HepG2 (cell line): ENCODE results near the gene MMP28. TPM values are rescaled to one million over a fixed set of nuclear protein-coding genes. Genes with fewer than 3 reads are reported as not detected.
A peak's percentile ranks its signal among the peaks of the same experiment; 100 is the strongest.

ENCODE experiments used
- ATF2 ChIP-seq: sonication (generic); formaldehyde crosslinking; IDR thresholded peaks from 2 replicates; pipeline ENCODE4 v1.4.0; 2020; ENCODE audit warnings: missing genetic modification reagents
- ATF3 ChIP-seq: sonication (generic); formaldehyde crosslinking; IDR thresholded peaks from 2 replicates; pipeline ENCODE4 v1.4.0; 2020; ENCODE audit warnings: missing genetic modification reagents
- CBFB ChIP-seq: sonication (generic); formaldehyde crosslinking; IDR thresholded peaks from 2 replicates; pipeline ENCODE4 v1.4.0; 2020; ENCODE audit warnings: missing genetic modification reagents
- CREB1 ChIP-seq, 2 experiments: fragments of 450-650 bp in 1 of 2; IDR thresholded peaks; 2 replicates each; pipeline ENCODE4 v1.6.1; 2016 to 2017; ENCODE audit warnings: control low read depth in 1 of 2, mild to moderate bottlenecking in 1 of 2, missing compliant biosample characterization in 1 of 2, missing genetic modification characterization in 1 of 2
- HDAC1 ChIP-seq: sonication (generic); formaldehyde crosslinking; IDR thresholded peaks from 2 replicates; pipeline ENCODE4 v1.5.1; 2020; ENCODE audit warnings: mild to moderate bottlenecking, missing genetic modification reagents
- MLLT10 ChIP-seq: sonication (generic); formaldehyde crosslinking; IDR thresholded peaks from 2 replicates; pipeline ENCODE4 v1.4.0; 2020; ENCODE audit warnings: missing genetic modification reagents
- MLXIP ChIP-seq: sonication (generic); formaldehyde crosslinking; IDR thresholded peaks from 2 replicates; pipeline ENCODE4 v1.9.0; 2021; ENCODE audit warnings: missing genetic modification reagents, borderline replicate concordance
- RFXAP ChIP-seq: sonication (generic); formaldehyde crosslinking; IDR thresholded peaks from 2 replicates; pipeline ENCODE4 v1.4.0; 2020; ENCODE audit warnings: missing genetic modification reagents, borderline replicate concordance
- SATB2 ChIP-seq: sonication (generic); formaldehyde crosslinking; IDR thresholded peaks from 2 replicates; pipeline ENCODE4 v1.5.0; 2020; ENCODE audit warnings: missing genetic modification reagents
- THAP8 ChIP-seq: sonication (generic); formaldehyde crosslinking; IDR thresholded peaks from 2 replicates; pipeline ENCODE4 v1.5.1; 2020; ENCODE audit warnings: missing genetic modification reagents, mild to moderate bottlenecking, borderline replicate concordance
- TRIM22 ChIP-seq: fragments of 450-650 bp; IDR thresholded peaks from 2 replicates; pipeline ENCODE4 v1.6.1; 2017
- ZHX2 ChIP-seq, 2 experiments: sonication (generic) in 1 of 2; formaldehyde crosslinking in 1 of 2; IDR thresholded peaks; 2 replicates each; pipeline versions ENCODE4 v1.6.1 to v1.9.0; 2014 to 2022; ENCODE audit warnings: antibody characterized with exemption in 1 of 2, borderline replicate concordance in 1 of 2, inconsistent platforms in 1 of 2, low read depth in 1 of 2, missing genetic modification reagents in 1 of 2
- ZNF567 ChIP-seq: sonication (generic); formaldehyde crosslinking; IDR thresholded peaks from 2 replicates; pipeline ENCODE4 v1.8.1; 2023; ENCODE audit warnings: mild to moderate bottlenecking, missing genetic modification reagents, borderline replicate concordance
- ZNF780A ChIP-seq: sonication (generic); formaldehyde crosslinking; IDR thresholded peaks from 2 replicates; pipeline ENCODE4 v1.8.0; 2022; ENCODE audit warnings: mild to moderate bottlenecking, missing genetic modification reagents, moderate library complexity
- polyA plus RNA-seq, 8 experiments: library from polyadenylated mRNA; depleted of rRNA in 3 of 8; stranded (reverse) in 7 of 8; unstranded in 1 of 8; fragments of >200 nt; fragmentation: Illumina TruSeq in 4 of 8; extraction: Trizol in 4 of 8; gene quantifications; 2 replicates each; pipeline versions ENCODE4 v1.2.1 to v1.2.3, GENCODE V29; 2011 to 2016; ENCODE audit warnings: low read depth in 4 of 8, missing spikeins in 1 of 8, mixed read lengths in 1 of 8; ENCODE audit not compliant: insufficient read depth in 1 of 8
- total RNA-seq, 5 experiments: library from RNA; depleted of rRNA; stranded (reverse); fragments of >200 nt; fragmentation: Illumina TruSeq; extraction: Trizol; gene quantifications; 2 replicates each; pipeline ENCODE4 v1.2.3, GENCODE V29; 2016; ENCODE audit warnings: low read depth in 1 of 5

MMP28 gene
- total and polyA plus RNA-seq, 2 of the 13 experiments (the other 11 are each of a cell fraction or from before 2014, with no cell fraction given) = not detected

GRCh38 chr17:35764123-35764991 lies 31.1 kb downstream of the MMP28 start (continued):
- TF ChIP-seq MLXIP (no peak), MLLT10 (CRISPR knock-in tag) (no peak), ATF2 (CRISPR knock-in tag) (no peak), CREB1 (IDR thresholded peaks at IDR 0.05) (no peak), CREB1 (CRISPR knock-in tag; IDR thresholded peaks at IDR 0.05) (no peak), SATB2 (CRISPR knock-in tag) (0 out of 2 replicates have a peak, but pooled peaks have one; percentile 44), ZNF567 (CRISPR knock-in tag) (no peak; the same call in 1 of the 2 replicates), ZNF780A (peak; percentile 71; the same call in 1 of the 2 replicates), TRIM22 (no peak), CBFB (CRISPR knock-in tag) (peak; percentile 71), RFXAP (CRISPR knock-in tag) (0 out of 2 replicates have a peak, but pooled peaks have one; percentile 60), ATF3 (no peak), HDAC1 (peak; percentile 71), ZHX2 (IDR thresholded peaks at IDR 0.05; ENCODE audit: low read depth) (no peak), ZHX2 (CRISPR knock-in tag; IDR thresholded peaks at IDR 0.05; ENCODE audit: borderline replicate concordance) (no peak), THAP8 (CRISPR knock-in tag) (no peak)
